Measurements from ENCODE around the gene SLC11A1. TPM values are rescaled to one million over a fixed set of nuclear protein-coding genes. Genes with fewer than 3 reads are reported as not detected.

SLC11A1 gene
- total RNA-seq, 1 donor from 2014 or later, result not detected

GRCh38 chr2:218444692-218445357 lies 62.8 kb downstream of the SLC11A1 start:
- Mint-ChIP-seq H3K4me3 (ENCODE audit: unreplicated experiment) (no peak overlapping the region), H3K4me1 (ENCODE audit: unreplicated experiment) (peaks cover 7% of the 10 kb centered on the region), H3K27ac (ENCODE audit: unreplicated experiment) (no peak overlapping the region), H3K9me3 (ENCODE audit: unreplicated experiment) (no peaks in the 10 kb centered on the region), H3K27me3 (ENCODE audit: unreplicated experiment) (peaks cover 6% of the 10 kb centered on the region), H3K36me3 (ENCODE audit: low read depth, unreplicated experiment) (peaks cover 7% of the 10 kb centered on the region)
- no peak for DNase-seq (ENCODE audit: low spot score)
- TF ChIP-seq CTCF (IDR thresholded peaks at IDR 0.05; ENCODE audit: unreplicated experiment), result no peak

GRCh38 chr2:218445602-218446001 lies 63.5 kb downstream of the SLC11A1 start:
- no peak overlapping the region for H3K4me3 Mint-ChIP-seq (ENCODE audit: unreplicated experiment)
- TF ChIP-seq CTCF (IDR thresholded peaks at IDR 0.05; ENCODE audit: unreplicated experiment), result no peak
- H3K9me3 Mint-ChIP-seq (ENCODE audit: unreplicated experiment), result no peaks in the 10 kb centered on the region
- no peak for DNase-seq (ENCODE audit: low spot score)
- H3K27ac Mint-ChIP-seq (ENCODE audit: unreplicated experiment), result no peak overlapping the region
- peaks cover 7% of the 10 kb centered on the region for H3K36me3 Mint-ChIP-seq (ENCODE audit: low read depth, unreplicated experiment)
- H3K4me1 Mint-ChIP-seq (ENCODE audit: unreplicated experiment), result peaks cover 7% of the 10 kb centered on the region
- peaks cover 4% of the 10 kb centered on the region for H3K27me3 Mint-ChIP-seq (ENCODE audit: unreplicated experiment)

Small RNA genes lying within 50 kb of the gene (microRNA-seq; reads per million reads assigned to microRNA genes)
- gene MIR26B (ENCODE audit: unreplicated experiment) (4,995 reads per million, percentile 98 among the genes with 10 or more reads in this experiment), gene MIR6810 (ENCODE audit: unreplicated experiment) (1.8 reads per million, percentile 27 among the genes with 10 or more reads in this experiment)

Other genes starting within 250 kb of the SLC11A1 start
- gene CXCR1, start 215.3 kb upstream of the SLC11A1 start, total RNA-seq (ENCODE audit: unreplicated experiment), result not detected
- 468 TPM for gene ARPC2, start 165.1 kb upstream of the SLC11A1 start, total RNA-seq (ENCODE audit: unreplicated experiment)
- gene GPBAR1, start 121.3 kb upstream of the SLC11A1 start, total RNA-seq (ENCODE audit: unreplicated experiment), result 0.77 TPM
- gene AAMP, start 112.1 kb upstream of the SLC11A1 start, total RNA-seq (ENCODE audit: unreplicated experiment), result 67.6 TPM
- 31.7 TPM for gene PNKD, start 111.8 kb upstream of the SLC11A1 start, total RNA-seq (ENCODE audit: unreplicated experiment)
- gene TMBIM1, start 89.8 kb upstream of the SLC11A1 start, total RNA-seq (ENCODE audit: unreplicated experiment), result 78.5 TPM
- not detected for gene CATIP, start 25.4 kb upstream of the SLC11A1 start, total RNA-seq (ENCODE audit: unreplicated experiment)
- 106 TPM for gene CTDSP1, start 17.6 kb downstream of the SLC11A1 start, total RNA-seq (ENCODE audit: unreplicated experiment)
- 0.44 TPM for gene VIL1, start 36.9 kb downstream of the SLC11A1 start, total RNA-seq (ENCODE audit: unreplicated experiment)
- gene USP37, start 186.1 kb downstream of the SLC11A1 start, total RNA-seq (ENCODE audit: unreplicated experiment), result 16.1 TPM
- gene CNOT9, start 186.6 kb downstream of the SLC11A1 start, total RNA-seq (ENCODE audit: unreplicated experiment), result 56.1 TPM
- gene PLCD4, start 225.6 kb downstream of the SLC11A1 start, total RNA-seq (ENCODE audit: unreplicated experiment), result 90.2 TPM